ENCODE data around the gene LMO2. TPM values are rescaled to one million over a fixed set of nuclear protein-coding genes. Genes with fewer than 3 reads are reported as not detected.

The LMO2 gene
- total RNA-seq, 4 donors from 2014 or later: 22.4 to 45.2 (median 29.9) TPM

DNA sequence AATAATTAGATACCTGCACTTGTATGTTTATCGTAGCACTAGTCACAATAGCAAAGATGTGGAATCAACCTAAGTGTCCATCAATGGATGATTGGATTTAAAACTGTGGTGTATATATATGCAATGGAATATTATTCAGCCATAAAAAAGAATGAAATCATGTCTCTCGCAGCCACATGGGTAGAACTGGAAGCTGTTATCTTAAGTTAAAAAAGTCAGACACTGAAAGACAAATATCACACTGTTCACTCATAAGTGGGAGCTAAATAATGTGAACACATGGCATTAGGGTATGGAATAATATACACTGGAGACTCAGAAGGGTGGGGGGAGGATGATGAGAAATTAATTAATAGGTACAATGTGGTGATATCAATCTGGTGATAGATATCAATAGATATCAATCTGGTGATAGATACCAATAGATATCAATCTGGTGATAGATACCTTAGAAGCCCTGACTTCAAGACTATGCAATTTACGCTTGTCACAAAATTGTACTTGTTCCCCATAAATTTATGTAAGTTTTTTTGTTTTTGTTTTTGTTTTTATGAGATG is 2.0 kb downstream of the LMO2 start:
- H3K27me3 ChIP-seq: no peaks in the 10 kb centered on the region
- H3K4me1 ChIP-seq: no peaks in the 10 kb centered on the region
- no peaks in the 10 kb centered on the region for H3K9me3 ChIP-seq
- no peak overlapping the region for H3K4me3 ChIP-seq
- TF ChIP-seq POLR2A (IDR thresholded peaks at IDR 0.05): no peak
- no peak for TF ChIP-seq CTCF (IDR thresholded peaks at IDR 0.05)
- H3K36me3 ChIP-seq: no peaks in the 10 kb centered on the region
- no peak overlapping the region for H3K27ac ChIP-seq
- DNase-seq: no peak
- intact Hi-C loops (cut with DNase I; ENCODE audit: low total_unique reads): no loop called here

- intact Hi-C loops (cut with DNase I; ENCODE audit: low total_unique reads): no loop called here
- H3K4me3 ChIP-seq: no peak overlapping the region
- H3K27ac ChIP-seq: no peak overlapping the region
- no peak for DNase-seq
- no peaks in the 10 kb centered on the region for H3K27me3 ChIP-seq
- H3K4me1 ChIP-seq: no peaks in the 10 kb centered on the region
- H3K9me3 ChIP-seq: no peaks in the 10 kb centered on the region
- no peak for TF ChIP-seq POLR2A (IDR thresholded peaks at IDR 0.05)
- TF ChIP-seq CTCF (IDR thresholded peaks at IDR 0.05): no peak
- H3K36me3 ChIP-seq: no peaks in the 10 kb centered on the region
Observed at GRCh38 chr11:33889296-33889695, 2.6 kb downstream of the LMO2 start.

- Histone ChIP-seq H3K36me3 (no peaks in the 10 kb centered on the region), H3K27me3 (no peaks in the 10 kb centered on the region), H3K4me1 (no peaks in the 10 kb centered on the region), H3K4me3 (no peak overlapping the region), H3K27ac (no peak overlapping the region), H3K9me3 (no peaks in the 10 kb centered on the region)
- TF ChIP-seq POLR2A (IDR thresholded peaks at IDR 0.05) (no peak), CTCF (IDR thresholded peaks at IDR 0.05) (no peak)
- DNase-seq: no peak
- intact Hi-C loops (cut with DNase I; ENCODE audit: low total_unique reads): no loop called here
Observed at GRCh38 chr11:33887886-33888285, 4.0 kb downstream of the LMO2 start.

DNA sequence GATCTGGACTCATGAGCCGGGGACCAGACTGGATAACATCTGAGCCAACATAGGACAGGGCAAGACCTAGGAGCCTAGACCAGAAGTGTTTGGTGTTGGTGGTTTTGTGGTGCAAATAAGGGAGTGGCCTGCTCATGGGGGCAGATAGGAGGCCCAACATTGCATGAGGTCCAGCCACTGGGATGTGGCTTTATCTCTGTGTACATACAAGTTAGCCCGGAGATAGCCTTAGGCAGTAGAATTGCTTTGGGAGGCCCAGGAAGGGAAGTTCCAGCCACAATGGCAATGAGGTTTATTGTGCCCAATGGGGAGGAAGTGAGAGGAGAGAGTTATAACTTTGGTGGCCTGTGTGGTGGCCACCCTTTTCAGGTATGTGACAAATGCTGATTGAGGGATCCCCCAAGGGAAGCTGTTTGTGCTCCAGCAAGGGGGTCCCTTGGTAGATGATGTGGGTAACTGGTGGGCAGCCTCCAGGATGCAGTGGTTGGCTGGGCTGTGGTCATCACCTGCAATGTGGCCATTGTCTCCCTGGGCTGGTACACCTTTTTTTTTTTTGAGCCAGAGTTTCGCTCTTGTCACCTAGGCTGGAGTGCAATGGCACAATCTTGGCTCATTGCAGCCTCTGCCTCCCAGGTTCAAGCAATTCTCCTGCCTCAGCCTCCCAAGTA is 6.4 kb downstream of the LMO2 start:
- Histone ChIP-seq H3K27me3 (no peaks in the 10 kb centered on the region), H3K27ac (no peak overlapping the region), H3K9me3 (no peaks in the 10 kb centered on the region), H3K4me3 (no peak overlapping the region), H3K36me3 (no peaks in the 10 kb centered on the region), H3K4me1 (no peaks in the 10 kb centered on the region)
- intact Hi-C loops (cut with DNase I; ENCODE audit: low total_unique reads): no loop called here
- TF ChIP-seq CTCF (IDR thresholded peaks at IDR 0.05) (no peak), POLR2A (IDR thresholded peaks at IDR 0.05) (no peak)
- no peak for DNase-seq

DNA sequence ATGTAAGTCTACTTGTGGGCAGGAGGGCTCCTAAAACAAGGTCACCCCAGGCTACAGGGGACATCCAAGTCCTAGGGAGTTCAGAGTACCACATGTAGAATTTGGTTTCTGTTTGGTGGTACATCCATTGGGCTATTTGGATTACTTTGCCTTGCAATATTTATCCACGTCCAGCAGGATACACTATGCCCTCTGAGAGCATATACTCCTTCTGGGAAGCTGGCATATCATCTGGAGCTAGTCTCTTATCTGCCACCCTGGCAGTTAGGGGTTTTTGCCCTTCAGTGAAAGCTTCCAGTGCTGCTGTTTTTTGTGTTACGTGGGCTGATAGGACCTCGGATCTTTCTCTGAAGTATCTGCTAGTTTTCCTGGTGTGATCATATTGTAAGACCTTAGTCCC is 7.3 kb downstream of the LMO2 start:
- no peaks in the 10 kb centered on the region for H3K36me3 ChIP-seq
- no peaks in the 10 kb centered on the region for H3K27me3 ChIP-seq
- no peaks in the 10 kb centered on the region for H3K9me3 ChIP-seq
- DNase-seq: no peak
- TF ChIP-seq POLR2A (IDR thresholded peaks at IDR 0.05) (no peak), CTCF (IDR thresholded peaks at IDR 0.05) (no peak)
- intact Hi-C loops (cut with DNase I; ENCODE audit: low total_unique reads): no loop called here
- H3K4me3 ChIP-seq: no peak overlapping the region
- H3K4me1 ChIP-seq: no peaks in the 10 kb centered on the region
- H3K27ac ChIP-seq: no peak overlapping the region
